ENCODE results near the gene CCDC92.

The CCDC92 gene

DNA sequence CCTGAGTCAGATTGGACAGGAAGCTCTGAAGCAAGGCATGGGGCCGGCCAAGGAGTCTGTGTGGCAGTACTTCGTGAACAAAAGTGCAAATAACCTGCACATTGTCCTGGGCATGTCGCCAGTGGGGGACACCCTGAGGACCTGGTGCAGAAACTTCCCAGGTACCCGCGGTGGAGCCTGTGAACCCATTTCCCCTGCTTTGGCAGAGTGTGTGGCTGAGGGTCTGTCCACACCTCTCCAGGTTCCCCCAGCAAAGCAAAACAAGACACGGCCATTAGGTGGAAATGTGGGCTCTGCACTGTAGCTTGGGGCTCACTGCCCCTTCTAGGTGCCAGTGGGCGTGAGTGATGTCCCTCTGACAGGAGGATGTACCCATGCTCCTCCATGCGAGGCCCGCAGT lies 79.4 kb downstream of the CCDC92 start:
- Mint-ChIP-seq H3K9me3 (no peaks in the 10 kb centered on the region), H3K36me3 (ENCODE audit: low read depth) (no peaks in the 10 kb centered on the region), H3K27me3 (no peaks in the 10 kb centered on the region), H3K27ac (no peak overlapping the region), H3K4me3 (no peak overlapping the region), H3K4me1 (ENCODE audit: low read depth) (no peaks in the 10 kb centered on the region)

DNA sequence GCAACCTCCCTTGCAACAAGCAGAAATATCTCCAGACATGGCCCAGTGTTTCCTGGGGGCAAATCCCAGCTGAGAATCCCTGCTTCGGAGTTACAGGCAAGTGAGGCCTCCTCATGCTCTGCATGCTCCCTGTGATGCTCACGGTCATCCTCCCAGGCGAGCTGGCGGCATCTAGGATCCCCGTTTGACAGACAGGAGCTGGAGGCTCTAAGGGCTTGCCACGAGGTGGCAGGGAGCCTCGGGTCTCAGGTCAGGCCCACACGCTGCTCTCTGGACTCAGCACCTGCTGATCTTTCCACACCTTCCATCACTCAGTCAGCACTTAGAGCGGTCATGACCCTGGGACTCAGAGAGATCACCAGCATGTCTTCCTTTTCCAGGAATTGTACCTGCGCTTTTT lies 79.8 kb downstream of the CCDC92 start:
- Mint-ChIP-seq H3K4me1 (ENCODE audit: low read depth) (no peaks in the 10 kb centered on the region), H3K27ac (no peak overlapping the region), H3K9me3 (no peaks in the 10 kb centered on the region), H3K36me3 (ENCODE audit: low read depth) (no peaks in the 10 kb centered on the region), H3K27me3 (no peaks in the 10 kb centered on the region), H3K4me3 (no peak overlapping the region)

DNA sequence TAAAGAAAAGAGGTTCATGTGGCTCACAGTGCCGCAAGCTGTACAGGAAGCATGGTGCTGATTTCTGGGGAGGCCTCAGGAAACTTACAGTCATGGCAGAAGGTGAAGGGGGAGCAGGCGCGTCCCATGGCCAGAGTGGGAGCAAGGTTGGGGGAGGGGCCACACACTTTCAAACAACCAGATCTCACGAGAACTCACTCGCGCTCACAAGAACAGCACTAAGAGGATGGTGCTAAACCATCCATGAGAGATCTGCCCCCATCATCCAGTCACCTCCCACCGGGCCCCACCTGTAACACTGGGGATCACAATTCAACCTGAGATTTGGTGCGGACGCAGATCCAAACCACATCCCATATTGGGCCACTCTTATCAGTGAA lies 80.5 kb downstream of the CCDC92 start:
- Mint-ChIP-seq H3K36me3 (ENCODE audit: low read depth) (no peaks in the 10 kb centered on the region), H3K27me3 (no peaks in the 10 kb centered on the region), H3K4me1 (ENCODE audit: low read depth) (no peaks in the 10 kb centered on the region), H3K9me3 (no peaks in the 10 kb centered on the region), H3K27ac (no peak overlapping the region), H3K4me3 (no peak overlapping the region)

DNA sequence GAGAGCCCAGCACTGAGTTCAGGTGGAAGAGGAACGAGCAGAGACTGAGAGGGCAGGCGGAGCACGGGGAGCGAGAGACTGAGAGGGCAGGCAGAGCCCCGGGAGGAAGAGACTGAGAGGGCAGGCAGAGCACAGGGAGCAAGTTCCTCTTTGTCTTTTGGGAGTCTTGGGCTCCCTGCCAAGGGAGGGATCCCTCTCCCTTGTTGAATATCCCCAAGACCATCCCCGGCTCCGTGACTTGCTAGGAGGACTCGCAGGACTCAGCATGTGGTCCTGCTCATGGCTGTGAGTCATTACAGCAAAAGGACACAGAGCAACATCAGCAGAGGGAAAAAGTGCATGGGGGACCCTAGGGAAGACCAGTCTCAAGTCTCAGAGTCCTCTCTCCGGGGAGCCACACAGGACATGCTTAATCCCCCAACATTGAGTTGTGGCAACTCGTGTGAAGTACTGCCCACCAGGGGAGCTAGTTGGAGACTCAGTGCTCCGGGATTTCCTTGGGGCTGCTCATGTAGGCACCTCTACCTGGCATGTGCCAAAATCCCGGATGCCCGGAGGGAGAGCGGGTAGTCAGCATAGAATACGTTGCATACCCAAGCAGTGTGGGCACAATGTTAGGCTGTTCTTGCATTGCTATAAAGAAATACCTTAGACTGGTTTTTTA lies 81.0 kb downstream of the CCDC92 start:
- H3K27me3 Mint-ChIP-seq, result no peaks in the 10 kb centered on the region

GRCh38 chr12:123891011-123891410 lies 81.6 kb downstream of the CCDC92 start:
- H3K4me3 Mint-ChIP-seq, result no peak overlapping the region
- no peak overlapping the region for H3K27ac Mint-ChIP-seq
- no peaks in the 10 kb centered on the region for H3K36me3 Mint-ChIP-seq (ENCODE audit: low read depth)
- no peaks in the 10 kb centered on the region for H3K9me3 Mint-ChIP-seq
- H3K4me1 Mint-ChIP-seq (ENCODE audit: low read depth), result no peaks in the 10 kb centered on the region
- peaks cover 5% of the 10 kb centered on the region for H3K27me3 Mint-ChIP-seq

More for the DNA sequence above, 81.0 kb downstream of the CCDC92 start:
- no peaks in the 10 kb centered on the region for H3K4me1 Mint-ChIP-seq (ENCODE audit: low read depth)
- H3K4me3 Mint-ChIP-seq, result no peak overlapping the region
- no peaks in the 10 kb centered on the region for H3K36me3 Mint-ChIP-seq (ENCODE audit: low read depth)
- no peak overlapping the region for H3K27ac Mint-ChIP-seq
- no peaks in the 10 kb centered on the region for H3K9me3 Mint-ChIP-seq

GRCh38 chr12:123890536-123890902 lies 82.1 kb downstream of the CCDC92 start:
- H3K27me3 Mint-ChIP-seq, result peaks cover 6% of the 10 kb centered on the region
- H3K27ac Mint-ChIP-seq, result peak overlapping the region; percentile 4
- H3K4me3 Mint-ChIP-seq, result no peak overlapping the region
- H3K4me1 Mint-ChIP-seq (ENCODE audit: low read depth), result no peaks in the 10 kb centered on the region
- no peaks in the 10 kb centered on the region for H3K9me3 Mint-ChIP-seq
- H3K36me3 Mint-ChIP-seq (ENCODE audit: low read depth), result no peaks in the 10 kb centered on the region

GRCh38 chr12:123889848-123890535 lies 82.6 kb downstream of the CCDC92 start:
- H3K4me1 Mint-ChIP-seq (ENCODE audit: low read depth), result no peaks in the 10 kb centered on the region
- no peaks in the 10 kb centered on the region for H3K36me3 Mint-ChIP-seq (ENCODE audit: low read depth)
- no peaks in the 10 kb centered on the region for H3K9me3 Mint-ChIP-seq
- no peak overlapping the region for H3K4me3 Mint-ChIP-seq
- peaks cover 6% of the 10 kb centered on the region for H3K27me3 Mint-ChIP-seq
- no peak overlapping the region for H3K27ac Mint-ChIP-seq

DNA sequence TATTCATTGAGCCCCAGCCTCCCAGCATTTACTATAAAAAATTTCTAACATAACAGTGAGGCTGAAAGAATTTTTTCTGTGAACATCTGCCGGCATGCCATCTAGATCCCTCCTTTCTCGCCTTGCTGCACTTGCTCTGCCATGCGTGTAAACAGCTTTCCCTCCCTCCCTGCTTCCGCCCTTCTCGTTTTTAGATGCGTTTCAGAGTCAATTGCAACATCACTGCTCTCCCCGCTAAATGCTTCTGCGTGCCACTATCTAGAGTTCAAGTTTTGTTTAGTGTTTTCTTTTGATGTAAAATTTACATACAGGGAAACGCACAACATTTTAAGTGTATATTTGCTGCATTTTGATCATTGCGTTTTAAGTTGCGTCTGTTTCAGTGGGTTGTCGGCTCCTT lies 83.6 kb downstream of the CCDC92 start:
- H3K9me3 Mint-ChIP-seq, result no peaks in the 10 kb centered on the region
- H3K4me3 Mint-ChIP-seq, result no peak overlapping the region
- H3K36me3 Mint-ChIP-seq (ENCODE audit: low read depth), result no peaks in the 10 kb centered on the region
- H3K27ac Mint-ChIP-seq, result no peak overlapping the region
- no peaks in the 10 kb centered on the region for H3K4me1 Mint-ChIP-seq (ENCODE audit: low read depth)
- peaks cover 6% of the 10 kb centered on the region for H3K27me3 Mint-ChIP-seq

DNA sequence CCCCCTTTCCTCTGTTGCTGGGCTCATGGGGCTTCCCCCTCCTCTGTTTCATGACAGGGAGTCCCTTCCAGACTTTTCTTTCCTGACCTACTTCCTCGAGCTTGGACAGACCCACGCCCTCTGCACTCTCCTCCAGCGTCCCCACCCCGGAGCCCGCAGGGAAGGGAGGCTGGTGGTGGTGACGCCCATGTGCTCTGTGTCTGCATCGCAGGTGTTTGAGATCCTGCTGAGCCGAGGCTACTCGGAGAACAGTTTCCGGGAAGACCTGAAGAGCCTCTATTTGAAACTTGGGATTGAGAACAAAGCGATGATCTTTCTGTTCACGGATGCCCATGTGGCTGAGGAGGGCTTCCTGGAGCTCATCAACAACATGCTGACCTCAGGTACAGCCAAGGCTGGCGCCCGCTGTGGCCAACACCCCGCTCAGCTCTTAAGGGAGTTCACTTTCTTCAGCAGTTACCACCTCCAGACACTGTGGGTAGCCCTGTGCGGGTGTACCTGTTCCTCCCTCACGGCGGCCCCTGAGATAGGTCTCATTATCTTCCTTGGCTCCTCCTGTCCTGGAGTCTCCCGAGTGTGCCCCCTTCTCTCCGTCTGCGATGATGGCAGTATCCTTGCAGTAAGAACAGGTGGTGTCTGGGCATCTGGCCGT lies 85.6 kb downstream of the CCDC92 start:
- Mint-ChIP-seq H3K27ac (no peak overlapping the region), H3K4me1 (ENCODE audit: low read depth) (no peaks in the 10 kb centered on the region), H3K4me3 (no peak overlapping the region), H3K9me3 (no peaks in the 10 kb centered on the region), H3K36me3 (ENCODE audit: low read depth) (no peaks in the 10 kb centered on the region), H3K27me3 (peaks cover 6% of the 10 kb centered on the region)

GRCh38 chr12:123886258-123886657 lies 86.4 kb downstream of the CCDC92 start:
- Mint-ChIP-seq H3K27me3 (peaks cover 6% of the 10 kb centered on the region), H3K36me3 (ENCODE audit: low read depth) (no peaks in the 10 kb centered on the region), H3K9me3 (no peaks in the 10 kb centered on the region), H3K4me1 (ENCODE audit: low read depth) (no peaks in the 10 kb centered on the region), H3K27ac (no peak overlapping the region), H3K4me3 (no peak overlapping the region)

All from stimulated activated naive CD8-positive, alpha-beta T cell treated with anti-CD3 and anti-CD28 coated beads, Interleukin-15, Interleukin-2, amounts not matched to agents 100 ng/mL and 50 ng/mL, for 24 hours (primary cell).